Stimulated activated CD8-positive, alpha-beta memory T cell treated with anti-CD3 and anti-CD28 coated beads, Interleukin-15, amount 100 ng/mL, for 1 hour (primary cell): Measurements from ENCODE around the gene ANXA2.

Source experiments
- DNase-seq: peaks from one replicate; pipeline ENCODE4 v3.0.0-alpha.2; 2020; ENCODE audit warnings: low read depth

Gene ANXA2

DNA sequence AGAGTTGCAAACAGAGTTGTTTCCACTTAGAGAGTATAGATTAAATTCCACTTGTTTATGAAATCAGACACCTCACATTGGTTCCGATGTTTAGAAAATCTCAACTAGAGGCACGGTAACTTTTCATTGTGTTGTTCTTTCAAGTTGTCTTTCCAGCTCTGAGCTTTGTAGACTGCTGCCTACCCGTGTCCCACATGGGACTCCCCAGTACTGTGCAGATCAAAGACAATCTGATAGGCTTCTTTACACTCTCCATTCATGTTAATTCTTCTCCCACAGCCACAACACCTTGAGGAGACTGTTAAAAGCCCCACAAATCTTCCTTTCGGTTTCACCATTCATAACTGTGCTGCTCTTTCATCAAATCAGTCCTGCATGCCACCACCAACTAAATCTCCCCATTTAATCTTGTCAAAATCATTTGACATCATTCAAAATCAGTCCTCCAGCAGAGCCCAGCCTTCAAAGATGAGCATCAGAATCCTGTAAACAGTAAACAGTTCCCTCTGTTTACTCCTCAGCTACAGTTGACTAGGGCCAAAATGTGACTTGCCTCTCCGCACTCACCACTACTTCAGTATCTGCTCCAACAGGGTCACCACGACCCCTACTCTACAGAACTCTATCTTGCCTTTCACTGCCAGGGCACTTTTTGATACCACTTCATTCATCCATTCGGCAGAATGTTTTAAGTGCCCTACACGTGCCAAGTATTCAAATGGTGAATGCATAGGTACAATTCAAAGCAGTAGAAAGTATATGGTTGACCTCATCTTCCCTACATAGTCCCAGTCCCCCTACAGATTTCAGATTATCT, 8.3 kb downstream of the ANXA2 start:
- no peak for DNase-seq

DNA sequence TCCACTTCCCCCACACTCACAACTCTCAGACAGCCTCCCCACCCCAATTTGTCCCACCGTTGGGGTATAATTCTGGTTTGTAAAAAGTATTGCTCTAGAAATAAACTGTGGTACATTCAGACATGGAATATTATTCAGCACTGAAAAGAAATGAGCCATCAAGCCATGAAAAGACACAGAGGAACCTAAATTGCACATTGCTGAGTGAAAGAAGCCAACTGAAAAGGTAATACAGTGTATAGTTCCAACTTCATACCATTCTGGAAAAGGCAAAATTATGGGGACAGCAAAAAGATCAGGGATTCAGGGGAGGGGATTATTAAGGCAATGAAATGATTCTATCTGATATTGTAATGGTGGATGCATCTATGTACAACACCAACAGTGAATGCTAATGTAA, 10.5 kb downstream of the ANXA2 start:
- no peak for DNase-seq

DNA sequence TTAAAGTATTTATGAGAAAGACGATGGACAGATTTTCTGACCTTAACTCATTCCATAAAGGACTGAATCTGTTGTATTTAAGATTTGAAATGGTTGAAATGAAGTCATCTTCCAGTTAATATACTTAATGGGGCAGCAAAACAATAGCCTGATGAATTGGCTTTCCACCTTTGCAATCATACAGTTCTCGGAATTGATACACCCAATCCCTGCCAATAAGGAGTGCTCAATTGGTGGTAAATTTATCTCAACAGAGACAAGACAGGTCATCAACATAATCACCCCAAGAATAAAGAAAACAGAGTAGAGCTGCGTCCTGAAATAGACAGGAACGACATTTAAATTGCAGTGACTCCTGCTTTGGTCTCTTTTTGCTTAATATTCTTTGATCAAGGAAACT, 11.2 kb downstream of the ANXA2 start:
- no peak for DNase-seq

DNA sequence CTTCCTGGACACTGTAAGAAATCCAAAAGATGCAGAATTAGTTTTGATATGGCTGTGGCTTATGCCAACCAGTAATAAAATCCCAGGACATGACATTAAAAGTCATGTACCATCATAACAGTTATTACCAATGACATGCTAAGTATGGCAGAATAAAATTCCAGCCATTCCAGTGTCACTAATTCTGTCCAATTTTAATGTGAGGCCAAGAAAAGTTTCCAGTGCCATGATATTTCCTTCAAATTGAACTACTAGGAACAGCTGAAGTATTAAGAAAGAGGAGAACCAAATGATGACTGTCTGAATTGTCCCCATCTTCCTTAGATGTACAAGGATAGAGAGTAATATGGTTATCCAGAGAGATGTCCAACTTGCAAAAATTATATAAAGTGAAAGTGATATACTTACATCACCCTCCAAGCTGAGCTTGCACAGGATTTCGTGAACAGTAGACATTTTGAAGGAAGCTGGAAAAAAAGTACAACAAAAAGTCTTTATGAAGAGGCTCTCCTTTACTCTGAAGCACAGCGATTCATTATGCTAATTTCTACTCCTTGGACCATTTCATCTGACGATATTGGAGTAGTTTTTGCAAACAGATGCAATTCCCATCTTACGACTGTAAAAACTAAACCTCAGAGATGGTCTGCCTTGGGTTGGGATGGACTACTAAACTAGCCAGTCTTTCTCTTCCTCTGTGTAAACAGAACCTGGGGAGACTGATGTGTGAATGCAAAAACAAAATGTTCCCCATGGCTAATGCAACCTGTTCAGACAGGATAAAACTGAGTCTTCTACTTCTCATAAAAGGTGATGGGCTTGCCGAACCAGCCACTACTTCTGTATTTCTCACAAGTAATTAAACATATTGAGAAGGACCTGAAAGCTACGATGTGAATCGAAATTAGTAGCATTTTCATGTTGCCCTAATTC, 11.9 kb downstream of the ANXA2 start:
- no peak for DNase-seq

DNA sequence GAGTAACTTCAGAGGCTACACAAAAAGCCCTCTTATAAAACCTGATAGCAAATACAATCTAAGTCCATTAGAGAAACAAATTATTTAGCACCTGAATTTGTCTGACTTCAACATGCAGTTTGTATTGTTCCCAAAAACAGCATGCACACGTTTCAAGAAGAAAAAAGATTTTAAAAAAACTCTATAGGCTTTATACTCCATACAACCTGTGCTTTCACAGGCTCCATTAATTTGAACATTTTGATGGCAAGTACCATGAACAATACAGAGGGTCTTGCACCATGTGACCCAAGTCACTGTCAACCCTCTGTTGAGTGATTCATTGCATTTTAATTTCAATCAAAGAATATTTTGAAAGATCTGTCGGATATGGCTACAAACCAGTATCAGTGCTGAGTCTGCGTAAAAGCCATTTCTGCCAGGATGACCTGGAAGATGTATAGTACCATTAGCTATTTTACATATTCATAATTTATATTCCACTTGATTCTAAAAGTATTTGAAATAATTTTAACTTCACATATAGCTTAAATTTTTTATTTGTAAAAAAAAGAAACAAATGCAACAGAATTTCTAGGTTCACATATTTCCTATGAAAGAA, 13.2 kb downstream of the ANXA2 start:
- DNase-seq, result no peak

DNA sequence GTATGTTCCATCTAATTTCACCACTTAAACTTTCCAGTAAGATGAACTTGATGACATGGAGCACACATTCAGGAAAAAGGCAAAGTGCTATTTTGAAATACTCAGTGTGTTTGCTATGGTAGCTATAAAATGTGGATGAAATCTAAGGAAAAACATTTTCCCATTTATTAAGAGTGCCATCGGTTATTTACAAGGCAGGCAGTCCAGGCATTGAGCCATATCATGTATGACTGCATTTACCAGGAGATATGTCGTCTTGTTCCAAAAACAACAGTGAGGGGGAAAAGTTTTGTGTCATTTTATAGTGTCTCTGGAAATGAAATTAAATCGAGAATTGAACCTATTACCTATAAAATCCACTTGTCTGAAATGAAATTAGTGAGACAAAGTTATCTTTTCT, 13.7 kb downstream of the ANXA2 start:
- DNase-seq, result no peak

DNA sequence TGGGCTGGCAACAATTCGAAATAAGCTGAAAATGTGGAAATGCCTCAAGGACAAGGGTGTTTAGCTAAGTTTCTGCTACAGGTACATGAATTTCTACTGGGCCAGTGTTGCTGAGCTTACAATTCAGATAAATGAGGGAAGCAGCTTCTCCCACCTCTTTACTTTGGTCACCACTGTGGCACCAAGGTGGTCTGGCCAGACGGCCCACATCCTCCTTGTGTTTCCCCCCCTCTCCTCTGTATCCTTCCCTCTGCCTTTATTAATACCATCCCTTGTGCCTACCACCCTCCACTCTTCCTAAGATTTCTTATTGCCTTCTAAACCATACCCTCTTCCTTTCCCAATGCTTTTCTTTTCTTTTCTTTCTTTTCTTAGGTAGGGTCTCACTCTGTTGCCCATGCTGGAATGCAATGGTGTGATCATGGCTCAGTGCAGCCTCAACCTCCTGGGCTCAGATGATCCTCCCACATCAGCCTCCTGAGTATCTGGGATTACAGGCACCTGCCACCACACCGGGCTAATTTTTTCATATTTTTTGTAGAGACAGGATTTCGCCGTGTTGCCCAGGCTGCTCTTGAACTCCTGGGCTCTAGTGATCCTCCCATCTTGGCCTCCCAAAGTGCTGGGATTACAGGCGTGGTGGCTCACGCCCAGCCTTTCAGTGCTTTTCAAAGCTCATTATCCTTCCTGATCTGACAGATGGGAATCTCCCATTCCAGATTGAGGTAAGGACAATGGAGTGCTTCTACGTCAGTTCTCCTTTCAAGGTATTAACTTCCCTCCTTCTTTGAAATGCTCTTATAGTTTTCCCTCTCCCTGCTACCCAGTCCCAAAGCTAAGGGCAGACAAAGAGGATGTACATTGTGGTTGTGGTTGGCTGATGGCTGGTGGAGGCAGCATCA, 14.8 kb downstream of the ANXA2 start:
- no peak for DNase-seq

DNA sequence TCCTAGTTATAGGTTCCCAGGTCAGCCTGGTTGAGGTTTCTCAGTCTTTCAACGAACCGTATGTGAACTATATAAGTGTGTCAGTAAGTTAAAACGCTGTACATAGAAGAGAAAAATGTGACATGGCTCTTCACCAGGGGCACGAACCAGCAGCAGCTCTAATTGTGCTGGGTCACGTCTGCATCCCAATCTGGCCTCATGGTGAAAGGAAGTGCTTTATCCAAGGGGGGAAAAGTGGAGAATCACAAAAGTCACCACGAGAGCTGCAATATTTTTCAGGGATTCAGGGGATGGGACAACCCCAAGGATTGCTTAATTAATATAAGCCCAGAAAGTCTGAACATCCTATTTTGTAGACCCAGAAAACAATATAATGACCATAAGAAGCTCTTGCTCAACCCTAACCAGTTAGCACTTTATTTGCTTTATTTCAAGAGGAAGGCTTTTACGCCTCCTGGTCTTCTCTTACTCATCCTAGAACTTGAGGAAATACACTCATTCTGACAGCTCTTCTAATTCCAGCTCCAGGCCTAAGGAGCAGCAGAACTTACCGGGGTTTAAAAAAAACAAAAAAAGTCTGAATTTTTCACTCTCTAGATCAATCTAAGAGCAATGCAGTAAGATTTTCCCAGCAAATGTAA, 16.5 kb downstream of the ANXA2 start:
- no peak for DNase-seq

DNA sequence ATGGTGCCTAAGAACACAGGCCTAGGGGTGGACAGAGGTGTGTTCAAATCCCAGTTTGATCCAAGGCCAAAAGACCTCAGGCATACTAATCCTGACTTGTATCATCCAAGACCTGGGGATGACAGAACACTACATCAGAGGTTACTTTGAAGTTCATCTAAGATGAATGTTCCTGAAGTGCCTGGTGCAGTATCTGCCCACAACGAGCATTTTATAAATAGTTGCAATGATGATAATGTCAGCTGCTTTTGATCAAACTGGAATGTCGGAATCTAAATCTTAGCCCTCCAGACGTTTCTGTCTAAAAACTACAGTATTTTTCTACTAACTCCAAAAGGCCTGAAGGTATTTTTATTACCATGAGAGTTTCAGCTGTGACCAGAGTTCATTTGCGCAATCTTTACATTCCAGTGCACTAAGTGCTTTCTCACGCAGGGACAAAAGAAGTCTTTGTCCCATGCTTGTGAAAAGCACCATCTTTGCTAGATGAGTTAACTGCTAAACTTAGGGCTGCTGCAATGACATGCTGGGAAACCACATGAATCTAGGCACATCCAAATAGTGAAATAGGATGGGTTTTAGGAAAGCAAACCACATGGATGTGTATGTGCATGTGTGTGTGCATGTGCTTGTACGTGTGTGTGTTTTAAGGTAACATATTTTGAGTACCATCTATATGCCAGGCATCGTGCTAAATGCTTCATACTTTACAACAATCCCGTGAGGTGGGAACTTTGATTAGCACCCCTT, 18.1 kb downstream of the ANXA2 start:
- DNase-seq, result no peak

DNA sequence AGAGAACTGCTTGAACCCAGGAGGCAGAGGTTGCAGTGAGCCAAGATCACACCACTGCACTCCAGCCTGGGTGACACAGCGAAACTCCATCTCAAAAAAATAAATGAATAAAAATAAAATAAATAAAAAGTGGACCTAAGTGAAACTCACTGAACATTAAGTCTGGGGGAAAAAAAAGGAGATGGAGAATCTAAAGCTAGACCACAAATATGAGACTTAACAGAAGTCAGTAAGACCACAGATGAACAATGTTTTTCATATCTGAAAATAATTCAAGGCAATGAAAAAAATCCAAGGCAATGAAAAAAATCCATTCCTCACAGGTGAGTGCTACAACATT, 18.6 kb downstream of the ANXA2 start:
- DNase-seq, result no peak

DNA sequence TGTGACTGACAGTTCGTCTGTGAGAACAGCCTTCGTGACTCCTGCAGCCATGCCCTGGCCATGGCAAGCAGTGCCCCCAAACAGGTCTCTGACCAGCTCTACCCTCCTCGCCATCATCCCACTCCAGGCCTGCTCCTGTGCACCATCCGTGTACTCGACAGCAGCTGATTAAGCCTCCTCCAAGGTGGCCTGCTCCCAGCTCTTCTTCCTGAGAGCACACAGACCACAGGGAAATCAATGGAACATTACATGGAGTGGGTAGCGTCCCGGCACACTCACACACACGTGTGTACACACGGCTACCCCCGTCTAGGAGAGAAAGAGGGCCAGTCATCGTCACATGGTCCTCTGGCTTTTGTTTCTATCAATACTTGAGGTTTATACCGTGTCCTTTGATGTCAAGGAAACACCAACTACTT, 21.1 kb downstream of the ANXA2 start:
- no peak for DNase-seq

DNA sequence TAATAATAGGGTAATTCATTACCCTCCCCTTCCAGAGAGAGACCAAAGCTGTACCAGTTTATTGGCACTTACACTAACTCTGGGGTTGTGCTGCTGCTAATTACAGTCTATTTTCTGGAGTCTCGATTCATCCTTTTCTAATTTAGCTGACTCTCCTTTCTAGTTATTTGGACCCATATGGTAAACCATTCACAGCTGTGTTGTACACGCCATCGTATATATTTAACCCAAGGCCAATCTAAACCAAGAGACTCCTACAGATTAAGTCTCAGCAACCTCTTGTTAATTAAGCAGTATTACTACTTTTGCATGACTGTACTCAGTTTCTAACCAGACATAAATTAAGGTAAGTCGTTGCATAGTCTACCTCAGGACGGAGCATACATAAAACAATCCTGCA, 22.5 kb downstream of the ANXA2 start:
- DNase-seq, result no peak

DNA sequence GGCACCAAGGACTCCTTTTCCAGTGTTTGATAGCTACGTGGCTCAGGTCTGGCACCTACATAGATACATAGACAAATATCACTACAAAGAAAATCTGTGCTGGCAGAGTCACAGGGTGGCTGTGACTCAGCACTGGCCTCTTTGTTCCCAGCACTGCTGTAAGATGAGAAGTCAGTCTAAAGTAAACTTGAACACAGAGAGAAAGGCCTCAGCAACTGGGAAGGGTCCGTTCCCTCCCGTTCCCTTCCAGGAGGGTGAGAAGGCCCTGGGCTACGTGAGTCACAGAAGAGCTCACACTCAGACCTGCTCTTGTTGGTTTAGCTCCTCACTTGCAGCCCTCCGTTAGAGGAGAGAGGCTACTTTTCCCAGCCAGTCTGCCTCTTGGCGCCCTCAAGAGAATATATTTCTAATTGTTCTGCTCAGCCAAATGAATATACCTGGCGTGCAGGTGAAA, 23.1 kb downstream of the ANXA2 start:
- no peak for DNase-seq

DNA sequence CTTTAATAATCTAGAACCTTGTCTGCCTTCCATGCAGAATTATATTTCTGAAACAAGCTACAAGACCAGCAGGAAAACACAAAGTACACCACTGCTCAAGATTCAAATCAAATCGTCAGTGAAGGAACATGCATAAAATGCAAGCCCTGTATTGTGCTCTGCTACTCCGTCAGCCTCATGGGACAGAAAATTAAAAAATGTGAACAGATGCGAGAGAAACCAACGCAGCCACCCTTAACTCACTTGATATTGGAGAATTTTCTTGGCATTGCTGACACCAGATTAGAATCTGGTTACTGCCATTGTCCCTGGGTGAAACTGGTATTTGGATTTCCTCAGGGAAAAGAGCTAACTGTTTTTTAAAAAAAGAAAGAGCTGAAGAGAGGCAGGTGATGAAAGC, 23.6 kb downstream of the ANXA2 start:
- DNase-seq, result no peak

DNA sequence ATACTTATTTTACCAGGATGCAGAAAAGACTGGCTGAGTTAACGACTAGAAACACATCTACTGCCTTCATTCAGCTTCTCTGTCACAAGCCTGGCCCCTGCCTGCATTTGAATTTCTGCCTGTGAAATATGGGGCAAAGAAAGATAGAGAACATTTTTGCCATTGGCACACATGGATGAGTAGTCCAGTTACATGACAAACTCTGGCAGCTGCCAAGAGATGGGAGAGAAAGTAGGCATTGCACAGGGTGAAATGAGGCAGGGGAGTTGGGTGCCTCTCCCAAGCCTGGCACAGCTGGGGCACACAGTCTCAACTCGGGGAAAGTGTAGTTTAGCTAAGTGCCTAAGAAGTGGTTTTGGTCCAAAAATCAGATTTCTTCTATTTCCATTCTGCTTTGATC, 24.0 kb downstream of the ANXA2 start:
- DNase-seq, result no peak

DNA sequence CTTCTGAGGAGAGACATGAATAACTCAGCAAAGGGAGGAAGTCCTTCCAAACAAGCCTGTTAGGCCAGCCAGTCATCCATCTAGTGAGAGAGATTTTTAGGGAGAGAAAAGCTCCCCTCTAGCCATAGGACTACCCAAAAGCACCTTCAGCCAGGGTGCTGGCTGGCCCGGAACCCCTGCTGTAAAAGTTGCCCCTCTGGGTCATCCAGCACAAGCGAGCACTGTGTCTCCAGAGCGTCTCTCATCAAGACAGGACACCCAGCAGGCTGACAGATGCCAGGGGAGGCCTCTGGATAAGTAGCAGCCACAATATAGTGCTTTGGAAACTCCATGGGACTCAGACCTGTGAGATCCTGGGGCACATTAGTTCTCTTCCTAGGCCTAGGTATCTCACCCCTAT, 24.5 kb downstream of the ANXA2 start:
- no peak for DNase-seq

DNA sequence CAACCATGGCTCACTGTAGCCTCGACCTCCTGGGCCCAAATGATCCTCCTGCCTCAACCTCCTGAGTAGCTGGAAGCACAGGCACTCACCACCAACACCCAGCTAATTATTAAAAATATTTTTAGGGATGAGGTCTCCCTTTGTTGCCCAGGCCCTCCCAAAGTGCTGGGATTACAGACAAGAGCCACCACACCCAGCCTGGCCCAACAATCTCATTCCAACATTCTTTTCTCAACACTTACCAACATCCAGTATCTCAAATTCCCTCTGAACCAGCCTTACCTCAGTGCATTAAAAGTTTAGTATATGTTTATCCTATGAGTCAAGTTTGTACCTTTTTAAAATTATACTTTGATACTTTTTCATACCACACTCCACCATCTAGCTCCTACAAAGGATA, 25.0 kb downstream of the ANXA2 start:
- DNase-seq, result no peak

DNA sequence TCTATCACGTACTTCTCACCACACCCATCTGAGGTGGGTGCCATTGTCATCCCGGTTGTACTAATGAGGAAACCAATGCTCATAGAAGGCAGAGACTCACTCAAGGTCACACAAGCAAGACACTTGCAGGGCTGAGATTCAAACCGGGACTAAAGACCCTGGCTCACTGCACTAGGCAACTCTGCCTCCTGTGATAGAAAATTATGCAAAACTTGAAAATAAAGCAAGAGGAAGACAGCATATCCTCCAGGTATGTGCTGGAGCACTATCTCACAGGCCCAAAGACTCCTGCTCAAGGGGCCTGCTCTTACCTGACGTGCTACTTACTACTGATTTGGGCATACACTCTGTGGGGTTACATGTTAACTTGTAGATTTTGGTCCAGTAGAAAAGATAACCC, 25.6 kb downstream of the ANXA2 start:
- no peak for DNase-seq

DNA sequence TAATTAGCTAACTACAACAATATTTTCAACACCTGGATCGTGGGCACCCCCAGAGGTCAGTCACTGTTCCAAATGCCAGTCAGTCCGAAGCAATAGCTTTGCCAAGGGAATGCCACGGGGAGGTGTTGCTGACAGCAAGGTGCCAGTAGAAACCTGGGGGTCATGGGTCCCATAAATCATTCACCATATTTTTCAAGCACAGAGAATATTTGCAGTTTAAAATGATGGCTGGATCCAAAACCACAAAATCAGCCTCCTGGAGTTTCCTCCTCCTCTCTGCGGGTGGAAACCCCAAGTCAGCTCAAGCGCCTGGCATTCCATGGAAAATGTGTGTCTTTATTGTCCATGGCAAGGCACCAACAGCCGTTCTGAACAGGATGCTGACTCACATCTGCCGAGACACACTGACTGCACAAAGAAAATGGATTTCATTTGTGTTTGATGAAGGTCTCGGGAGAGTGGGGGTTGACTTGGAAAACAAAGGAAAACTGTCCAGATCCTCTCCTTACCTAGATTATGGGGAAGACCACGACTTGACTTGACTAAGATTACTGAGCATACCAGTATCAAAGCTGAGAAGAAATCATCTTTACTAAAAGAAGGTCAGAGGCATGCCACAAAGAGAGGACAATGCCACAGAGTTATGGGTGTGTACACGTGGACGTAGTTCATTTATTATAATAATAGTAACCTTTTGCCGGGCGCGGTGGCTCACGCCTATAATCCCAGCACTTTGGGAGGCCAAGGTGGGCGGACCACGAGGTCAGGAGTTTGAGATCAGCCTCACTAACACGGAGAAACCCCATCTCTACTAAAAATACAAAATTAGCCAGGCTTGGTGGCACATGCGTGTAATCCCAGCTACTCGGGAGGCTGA, 26.4 kb downstream of the ANXA2 start:
- DNase-seq, result no peak

DNA sequence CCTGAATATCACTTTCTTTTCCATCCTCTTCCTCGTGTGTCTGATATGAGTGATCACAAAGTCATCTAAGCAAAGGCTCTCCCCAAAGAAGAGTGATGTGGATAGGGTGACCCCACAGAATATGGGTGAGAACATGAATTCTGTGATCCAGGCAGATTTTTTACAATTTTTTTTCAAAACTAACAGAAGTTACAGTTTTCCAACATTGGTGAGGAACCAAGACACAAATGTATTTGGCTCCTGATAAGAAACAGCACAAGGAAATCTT, 27.0 kb downstream of the ANXA2 start:
- no peak for DNase-seq
